CD14-positive monocyte (primary cell): ENCODE measurements around the gene CREBBP. TPM values are rescaled to one million over a fixed set of nuclear protein-coding genes. Genes with fewer than 3 reads are reported as not detected.

ENCODE experiments used
- DNase-seq, 3 donors: peaks; one replicate each; pipeline ENCODE4 v3.0.0-alpha.2; 2011 to 2022
- H2AFZ ChIP-seq: 2 replicates; pipeline ENCODE4 v1.6.0; 2012; ENCODE audit warnings: mild to moderate bottlenecking, low read depth, low read length, inconsistent platforms; ENCODE audit not compliant: insufficient read depth, poor library complexity, severe bottlenecking
- H3K27ac ChIP-seq, 2 donors: 1 replicate in 1 of 2; 2 replicates in 1 of 2; pipeline ENCODE4 v1.5.1; 2012 to 2013; ENCODE audit warnings: low read length in 2 of 2, control low read depth in 1 of 2, inconsistent platforms in 1 of 2, low read depth in 1 of 2, mild to moderate bottlenecking in 1 of 2
- H3K27me3 ChIP-seq, 2 donors: one replicate each; pipeline versions ENCODE4 v1.6.0 to v1.6.1; 2011 to 2013; ENCODE audit warnings: low read length in 2 of 2; ENCODE audit not compliant: control insufficient read depth in 2 of 2, insufficient read depth in 2 of 2
- H3K36me3 ChIP-seq, 2 donors: replicated peaks in 1 of 2; 1 replicate in 1 of 2; 2 replicates in 1 of 2; pipeline versions ENCODE4 v1.5.1 to v1.6.1; 2012 to 2013; ENCODE audit warnings: low read length in 2 of 2, control low read depth in 1 of 2, inconsistent platforms in 1 of 2, mild to moderate bottlenecking in 1 of 2; ENCODE audit not compliant: insufficient read depth in 2 of 2, control insufficient read depth in 1 of 2
- H3K4me1 ChIP-seq, 2 donors: 1 replicate in 1 of 2; 2 replicates in 1 of 2; pipeline versions ENCODE4 v1.5.1 to v1.6.1; 2012 to 2013; ENCODE audit warnings: low read length in 2 of 2, control low read depth in 1 of 2, inconsistent platforms in 1 of 2, mild to moderate bottlenecking in 1 of 2, moderate library complexity in 1 of 2; ENCODE audit not compliant: insufficient read depth in 2 of 2, control insufficient read depth in 1 of 2
- H3K4me2 ChIP-seq: replicated peaks from 2 replicates; pipeline ENCODE3; 2012; ENCODE audit warnings: low read length, moderate library complexity, mild to moderate bottlenecking; ENCODE audit not compliant: poor library complexity, severe bottlenecking; ENCODE audit errors: extremely low read depth
- H3K4me3 ChIP-seq, 3 experiments: fragments of 200-600 bp in 1 of 3; sonication (generic) in 1 of 3; replicated peaks in 1 of 3; 1 replicate in 2 of 3; 2 replicates in 1 of 3; pipeline ENCODE4 v1.5.1; 2011 to 2013; ENCODE audit warnings: low read length in 3 of 3, mild to moderate bottlenecking in 3 of 3, control low read depth in 2 of 3, low read depth in 2 of 3, inconsistent platforms in 1 of 3, moderate library complexity in 1 of 3
- H3K79me2 ChIP-seq: 2 replicates; pipeline ENCODE4 v1.6.0; 2012; ENCODE audit warnings: mild to moderate bottlenecking, control low read depth, inconsistent platforms, low read length, moderate library complexity; ENCODE audit not compliant: insufficient read depth
- H3K9ac ChIP-seq: 2 replicates; pipeline ENCODE4 v1.6.0; 2017; ENCODE audit warnings: low read length, mild to moderate bottlenecking; ENCODE audit not compliant: insufficient read depth, poor library complexity, severe bottlenecking
- H3K9me3 ChIP-seq, 2 donors: replicated peaks in 1 of 2; 1 replicate in 1 of 2; 2 replicates in 1 of 2; pipeline versions ENCODE4 v1.5.1 to v1.6.1; 2012 to 2013; ENCODE audit warnings: low read length in 2 of 2, control low read depth in 1 of 2; ENCODE audit not compliant: control insufficient read depth in 1 of 2, insufficient read depth in 1 of 2
- H4K20me1 ChIP-seq: 2 replicates; pipeline ENCODE4 v1.6.0; 2012; ENCODE audit warnings: mild to moderate bottlenecking, low read length, control low read depth, moderate library complexity; ENCODE audit not compliant: insufficient read depth
- H3K27ac Mint-ChIP-seq, 7 donors: one replicate each; pipeline ENCODE4 v1.8.0; 2020; ENCODE audit warnings: mild to moderate bottlenecking in 7 of 7, mixed read lengths in 7 of 7, moderate library complexity in 6 of 7, inconsistent platforms in 2 of 7
- H3K27me3 Mint-ChIP-seq, 3 donors: one replicate each; pipeline ENCODE4 v1.8.0; 2021 to 2022; ENCODE audit warnings: low read depth in 3 of 3, mild to moderate bottlenecking in 3 of 3, mixed read lengths in 3 of 3, moderate library complexity in 3 of 3, inconsistent platforms in 1 of 3
- H3K36me3 Mint-ChIP-seq, 2 donors: one replicate each; pipeline ENCODE4 v1.8.0; 2020; ENCODE audit warnings: mixed read lengths in 2 of 2, inconsistent platforms in 1 of 2, mild to moderate bottlenecking in 1 of 2
- H3K4me1 Mint-ChIP-seq: one replicate; pipeline ENCODE4 v1.8.0; 2020; ENCODE audit warnings: mild to moderate bottlenecking, mixed read lengths
- H3K4me3 Mint-ChIP-seq, 2 donors: one replicate each; pipeline ENCODE4 v1.8.0; 2020; ENCODE audit warnings: mild to moderate bottlenecking in 2 of 2, mixed read lengths in 2 of 2, moderate library complexity in 1 of 2
- H3K9me3 Mint-ChIP-seq, 7 donors: one replicate each; pipeline ENCODE4 v1.8.0; 2020 to 2022; ENCODE audit warnings: mixed read lengths in 7 of 7, mild to moderate bottlenecking in 6 of 7, moderate library complexity in 6 of 7, inconsistent platforms in 2 of 7
- WGBS: methylation state at CpG from one replicate; pipeline ENCODE4 v1.1.5; 2013; ENCODE audit warnings: missing lambda C conversion rate; ENCODE audit not compliant: insufficient coverage; 5-methylcytosine and 5-hydroxymethylcytosine counted together
- intact Hi-C, 2 donors: fragments of 100-400 bp; cut with micrococcal nuclease; formaldehyde crosslinking; loops; one replicate each; pipeline versions ENCODE4 v1.15.0 to v1.15.1; 2023
- polyA plus RNA-seq, 3 donors: library from polyadenylated mRNA; depleted of rRNA in 1 of 3; unstranded in 2 of 3; stranded (reverse) in 1 of 3; fragments of 300-500 nt in 2 of 3; fragments of >200 nt in 1 of 3; fragmentation: Illumina TruSeq in 2 of 3; gene quantifications; 1 replicate in 2 of 3; 2 replicates in 1 of 3; pipeline ENCODE4 v1.2.3, GENCODE V29; 2012 to 2021
- TF ChIP-seq, protein P1 (sequence below): fragments of 200-600 bp; IDR thresholded peaks from one replicate; pipeline ENCODE4 v1.8.0; 2022; ENCODE audit warnings: antibody characterized with exemption, mild to moderate bottlenecking

CREBBP gene
- polyA plus RNA-seq, 3 donors, result 2.1 to 26.9 (median 6.2) TPM

- Histone ChIP-seq H4K20me1 (peaks cover 95% of the 10 kb centered on the region), H3K79me2 (peaks cover 4% of the 10 kb centered on the region), H3K4me2 (no peak overlapping the region), H3K9me3 (no peaks in the 10 kb centered on the region), H3K27me3 (no peaks in the 10 kb centered on the region), H2AFZ (no peak overlapping the region), H3K4me3 (no peak overlapping the region), H3K9ac (no peak overlapping the region), H3K4me1 (no peaks in the 10 kb centered on the region), H3K27ac (no peak overlapping the region), H3K36me3 (peaks cover 95 to 100% of the 10 kb centered on the region in 2 donors)
- no peak for DNase-seq
- WGBS, result 100% methylated on average over 3 of the region's 8 CpGs
- Mint-ChIP-seq H3K4me3 (no peak overlapping the region), H3K4me1 (no peaks in the 10 kb centered on the region), H3K27me3 (peaks cover 0 to 3% (median 0%) of the 10 kb centered on the region in 3 donors), H3K36me3 (peaks cover 87 to 100% of the 10 kb centered on the region in 2 donors), H3K27ac (no peak overlapping the region), H3K9me3 (peaks cover 0 to 1% (median 0%) of the 10 kb centered on the region in 7 donors)
- TF ChIP-seq, protein P1, sequence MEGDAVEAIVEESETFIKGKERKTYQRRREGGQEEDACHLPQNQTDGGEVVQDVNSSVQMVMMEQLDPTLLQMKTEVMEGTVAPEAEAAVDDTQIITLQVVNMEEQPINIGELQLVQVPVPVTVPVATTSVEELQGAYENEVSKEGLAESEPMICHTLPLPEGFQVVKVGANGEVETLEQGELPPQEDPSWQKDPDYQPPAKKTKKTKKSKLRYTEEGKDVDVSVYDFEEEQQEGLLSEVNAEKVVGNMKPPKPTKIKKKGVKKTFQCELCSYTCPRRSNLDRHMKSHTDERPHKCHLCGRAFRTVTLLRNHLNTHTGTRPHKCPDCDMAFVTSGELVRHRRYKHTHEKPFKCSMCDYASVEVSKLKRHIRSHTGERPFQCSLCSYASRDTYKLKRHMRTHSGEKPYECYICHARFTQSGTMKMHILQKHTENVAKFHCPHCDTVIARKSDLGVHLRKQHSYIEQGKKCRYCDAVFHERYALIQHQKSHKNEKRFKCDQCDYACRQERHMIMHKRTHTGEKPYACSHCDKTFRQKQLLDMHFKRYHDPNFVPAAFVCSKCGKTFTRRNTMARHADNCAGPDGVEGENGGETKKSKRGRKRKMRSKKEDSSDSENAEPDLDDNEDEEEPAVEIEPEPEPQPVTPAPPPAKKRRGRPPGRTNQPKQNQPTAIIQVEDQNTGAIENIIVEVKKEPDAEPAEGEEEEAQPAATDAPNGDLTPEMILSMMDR, result no peak
- intact Hi-C loops, result no loop called here
Measured at GRCh38 chr16:3738541-3738940, 142.0 kb downstream of the CREBBP start.

DNA sequence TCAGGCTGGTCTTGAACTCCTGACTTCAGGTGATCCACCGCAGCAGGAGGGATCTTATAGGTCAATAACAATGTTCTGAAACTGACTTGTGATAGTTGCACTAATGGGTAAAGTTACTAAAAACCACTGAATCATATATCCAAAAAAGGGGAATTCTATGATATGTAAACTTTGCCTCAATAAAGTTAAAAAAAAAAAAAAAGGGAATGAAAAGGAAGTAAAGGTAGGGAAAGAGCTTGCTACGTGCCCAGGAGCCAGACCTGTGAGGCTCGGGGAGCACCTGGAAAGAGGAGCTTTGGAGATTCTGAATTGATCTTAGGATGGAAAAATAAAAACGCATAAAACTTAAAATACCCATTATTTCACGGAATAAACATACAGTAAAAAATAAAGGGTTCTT, 142.4 kb downstream of the CREBBP start:
- peaks cover 95% of the 10 kb centered on the region for H4K20me1 ChIP-seq
- no peak overlapping the region for H3K4me3 ChIP-seq
- H2AFZ ChIP-seq, result no peak overlapping the region
- H3K27ac ChIP-seq, result no peak overlapping the region
- H3K36me3 ChIP-seq, result peaks cover 91 to 100% of the 10 kb centered on the region in 2 donors
- no peak overlapping the region for H3K4me2 ChIP-seq
- peaks cover 4% of the 10 kb centered on the region for H3K79me2 ChIP-seq
- no peak for DNase-seq
- WGBS, result no CpG with 5 or more reads among the region's 5 CpGs
- Mint-ChIP-seq H3K4me1 (no peaks in the 10 kb centered on the region), H3K36me3 (peaks cover 87 to 100% of the 10 kb centered on the region in 2 donors), H3K9me3 (peaks cover 0 to 1% (median 0%) of the 10 kb centered on the region in 7 donors), H3K4me3 (no peak overlapping the region), H3K27me3 (peaks cover 0 to 3% (median 0%) of the 10 kb centered on the region in 3 donors), H3K27ac (no peak overlapping the region)
- TF ChIP-seq, protein P1, result no peak
- no peak overlapping the region for H3K9ac ChIP-seq
- no peaks in the 10 kb centered on the region for H3K4me1 ChIP-seq
- H3K9me3 ChIP-seq, result no peaks in the 10 kb centered on the region
- H3K27me3 ChIP-seq, result no peaks in the 10 kb centered on the region
- intact Hi-C loops, result no loop called here
